Measurements from ENCODE around the gene APBB1IP. TPM values are rescaled to one million over a fixed set of nuclear protein-coding genes. Genes with fewer than 3 reads are reported as not detected.
"Not testable (repeated sequence)": the region's sequence is repeated elsewhere in the genome, so short reads cannot be mapped to it uniquely, and the experiment has no call there.

Gene APBB1IP
- total RNA-seq, 1 donor from 2014 or later, result 43.6 TPM

GRCh38 chr10:26593896-26594295, 155.8 kb downstream of the APBB1IP start:
- Mint-ChIP-seq H3K9me3 (no peaks in the 10 kb centered on the region), H3K4me1 (ENCODE audit: low read depth) (no peaks in the 10 kb centered on the region), H3K4me3 (no peak overlapping the region), H3K27ac (no peak overlapping the region), H3K36me3 (ENCODE audit: low read depth) (no peaks in the 10 kb centered on the region), H3K27me3 (ENCODE audit: insufficient read depth) (no peaks in the 10 kb centered on the region)
- intact Hi-C loops (cut with micrococcal nuclease), result no loop called here
- no peak for DNase-seq (ENCODE audit: low spot score)

- H3K4me3 Mint-ChIP-seq; H3K36me3 Mint-ChIP-seq (ENCODE audit: low read depth); H3K27ac Mint-ChIP-seq; intact Hi-C loops (cut with micrococcal nuclease); H3K4me1 Mint-ChIP-seq (ENCODE audit: low read depth); H3K9me3 Mint-ChIP-seq; DNase-seq (ENCODE audit: low spot score): not testable (repeated sequence)
- peaks cover 19% of the 10 kb centered on the region for H3K27me3 Mint-ChIP-seq (ENCODE audit: insufficient read depth)
Measured at GRCh38 chr10:26603283-26603682, 165.1 kb downstream of the APBB1IP start.

GRCh38 chr10:26604320-26605093, 166.4 kb downstream of the APBB1IP start:
- DNase-seq (ENCODE audit: low spot score); intact Hi-C loops (cut with micrococcal nuclease); H3K9me3 Mint-ChIP-seq; H3K36me3 Mint-ChIP-seq (ENCODE audit: low read depth); H3K4me1 Mint-ChIP-seq (ENCODE audit: low read depth); H3K27ac Mint-ChIP-seq; H3K4me3 Mint-ChIP-seq: not testable (repeated sequence)
- peaks cover 18% of the 10 kb centered on the region for H3K27me3 Mint-ChIP-seq (ENCODE audit: insufficient read depth)

- not testable (repeated sequence) for H3K4me1 Mint-ChIP-seq (ENCODE audit: low read depth); H3K27ac Mint-ChIP-seq; H3K36me3 Mint-ChIP-seq (ENCODE audit: low read depth); H3K4me3 Mint-ChIP-seq; DNase-seq (ENCODE audit: low spot score); H3K9me3 Mint-ChIP-seq
- intact Hi-C loops (cut with micrococcal nuclease), result loop anchor here (1.0 to 2.0 kb wide), 2 partner anchors 272 to 276 kb away; no protein-coding TSS in a partner anchor
- H3K27me3 Mint-ChIP-seq (ENCODE audit: insufficient read depth), result peaks cover 16% of the 10 kb centered on the region
Measured at GRCh38 chr10:26606389-26606877, 168.3 kb downstream of the APBB1IP start.

GRCh38 chr10:26612151-26612915, 174.2 kb downstream of the APBB1IP start:
- no peaks in the 10 kb centered on the region for H3K9me3 Mint-ChIP-seq
- no peaks in the 10 kb centered on the region for H3K36me3 Mint-ChIP-seq (ENCODE audit: low read depth)
- H3K4me1 Mint-ChIP-seq (ENCODE audit: low read depth), result no peaks in the 10 kb centered on the region
- no peak overlapping the region for H3K27ac Mint-ChIP-seq
- no peak for DNase-seq (ENCODE audit: low spot score)
- H3K27me3 Mint-ChIP-seq (ENCODE audit: insufficient read depth), result peaks cover 15% of the 10 kb centered on the region
- intact Hi-C loops (cut with micrococcal nuclease), result no loop called here
- H3K4me3 Mint-ChIP-seq, result no peak overlapping the region

Other genes with a start within 250 kb of the APBB1IP start
- gene GAD2, start 221.6 kb upstream of the APBB1IP start, total RNA-seq, result not detected in 2 replicates